ENCODE data around the gene GRAMD1B.

DNA sequence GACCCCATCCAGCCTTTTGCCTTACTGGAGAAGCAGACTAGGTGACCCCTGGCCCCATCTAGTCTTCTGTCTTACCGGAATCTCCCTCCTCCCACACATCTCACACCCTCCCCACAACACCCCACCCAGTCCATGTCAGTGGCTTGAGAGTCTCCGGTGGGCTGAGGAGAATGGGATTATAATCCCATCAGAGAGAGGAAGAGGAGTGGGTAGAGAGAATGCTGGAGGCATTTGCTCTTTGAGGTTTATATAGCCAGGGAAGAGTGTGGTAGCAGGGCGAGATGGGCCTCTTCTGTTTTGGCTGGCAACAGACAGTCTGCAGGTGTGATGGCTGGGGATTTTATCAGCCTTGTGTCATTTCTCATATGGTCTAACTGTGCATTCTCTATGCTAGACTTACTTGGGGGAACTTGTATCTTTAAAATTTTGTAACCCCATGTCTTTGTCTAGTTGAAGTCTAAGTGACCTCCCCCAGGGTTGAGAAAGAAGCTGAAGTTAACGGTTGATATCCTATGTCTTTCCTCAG lies 50.3 kb downstream of the GRAMD1B start:
- TF ChIP-seq POLR2A (IDR thresholded peaks at IDR 0.05; ENCODE audit: low read length) (no peak), GATA1 (IDR thresholded peaks at IDR 0.05; ENCODE audit: low read depth, low read length) (no peak)

Data from erythroblast (primary cell).